Loucy (cell line): ENCODE data around the gene PTPN2.

Experiments
- H2AFZ ChIP-seq: fragments of 200-600 bp; sonication (generic); 2 replicates; pipeline ENCODE4 v1.6.0; 2016; ENCODE audit warnings: antibody characterized with exemption, mild to moderate bottlenecking, low read length, moderate library complexity
- H3F3A ChIP-seq: fragments of 200-600 bp; 2 replicates; pipeline ENCODE4 v1.6.0; 2016; ENCODE audit warnings: antibody characterized with exemption, low read depth, mild to moderate bottlenecking
- H3K27me3 ChIP-seq: fragments of 200-600 bp; sonication (generic); 2 replicates; pipeline ENCODE4 v1.6.1; 2014; ENCODE audit warnings: low read length, mild to moderate bottlenecking; ENCODE audit not compliant: insufficient read depth, poor library complexity, severe bottlenecking
- H3K36me3 ChIP-seq: fragments of 200-600 bp; sonication (generic); 2 replicates; pipeline ENCODE4 v1.6.1; 2016; ENCODE audit warnings: low read length; ENCODE audit not compliant: insufficient read depth
- H3K4me1 ChIP-seq: fragments of 200-600 bp; sonication (generic); 2 replicates; pipeline ENCODE4 v1.5.1; 2014; ENCODE audit warnings: low read length, mild to moderate bottlenecking; ENCODE audit not compliant: insufficient read depth, poor library complexity, severe bottlenecking
- H3K4me2 ChIP-seq: fragments of 200-600 bp; sonication (generic); 2 replicates; pipeline ENCODE4 v1.6.0; 2014; ENCODE audit warnings: antibody characterized with exemption, low read length, low read depth, mild to moderate bottlenecking; ENCODE audit not compliant: poor library complexity, severe bottlenecking
- H3K4me3 ChIP-seq: fragments of 200-600 bp; sonication (generic); 2 replicates; pipeline ENCODE4 v1.5.1; 2014; ENCODE audit warnings: low read length, mild to moderate bottlenecking, mixed read lengths; ENCODE audit not compliant: poor library complexity, severe bottlenecking
- H3K79me2 ChIP-seq: fragments of 200-600 bp; sonication (generic); 2 replicates; pipeline ENCODE4 v1.6.1; 2014; ENCODE audit warnings: low read length; ENCODE audit not compliant: insufficient read depth
- H3K9ac ChIP-seq: fragments of 200-600 bp; sonication (generic); 2 replicates; pipeline ENCODE4 v1.6.0; 2014; ENCODE audit warnings: mild to moderate bottlenecking, low read depth, low read length, moderate library complexity; ENCODE audit not compliant: poor library complexity, severe bottlenecking
- H3K9me2 ChIP-seq: fragments of 200-600 bp; sonication (generic); replicated peaks from 2 replicates; pipeline ENCODE4 v1.6.1; 2016; ENCODE audit warnings: low read depth, low read length, mixed read lengths
- H3K9me3 ChIP-seq: fragments of 200-600 bp; sonication (generic); 2 replicates; pipeline ENCODE4 v1.6.1; 2014; ENCODE audit warnings: mild to moderate bottlenecking, antibody characterized with exemption, low read length, low read depth; ENCODE audit not compliant: insufficient read depth
- H4K20me1 ChIP-seq: fragments of 200-600 bp; sonication (generic); 2 replicates; pipeline ENCODE4 v1.6.0; 2014; ENCODE audit warnings: antibody characterized with exemption, low read length, mild to moderate bottlenecking; ENCODE audit not compliant: insufficient read depth, poor library complexity, severe bottlenecking
- CTCF ChIP-seq: fragments of 200-600 bp; sonication (generic); conservative IDR thresholded peaks from 2 replicates; pipeline ENCODE4 v1.5.1; 2014; ENCODE audit warnings: mild to moderate bottlenecking, antibody characterized with exemption, low read length
- EZH2phosphoT487 ChIP-seq: fragments of 200-600 bp; IDR thresholded peaks from 2 replicates; pipeline ENCODE4 v1.6.1; 2018; ENCODE audit warnings: antibody characterized with exemption, mild to moderate bottlenecking, moderate library complexity, borderline replicate concordance

PTPN2 gene

GRCh38 chr18:12827588-12827987 lies 56.4 kb downstream of the PTPN2 start:
- no peak overlapping the region for H3K9ac ChIP-seq
- peaks cover 56% of the 10 kb centered on the region for H3K36me3 ChIP-seq
- no peaks in the 10 kb centered on the region for H3K79me2 ChIP-seq
- H3K4me1 ChIP-seq = peaks cover 8% of the 10 kb centered on the region
- no peaks in the 10 kb centered on the region for H3K9me3 ChIP-seq
- no peak overlapping the region for H2AFZ ChIP-seq
- no peaks in the 10 kb centered on the region for H3K27me3 ChIP-seq
- no peak overlapping the region for H3K4me2 ChIP-seq
- no peak overlapping the region for H3K4me3 ChIP-seq
- no peaks in the 10 kb centered on the region for H3F3A ChIP-seq
- H4K20me1 ChIP-seq = no peaks in the 10 kb centered on the region
- H3K9me2 ChIP-seq = no peaks in the 10 kb centered on the region
- TF ChIP-seq EZH2phosphoT487 (no peak), CTCF (no peak)

GRCh38 chr18:12825230-12825629 lies 58.8 kb downstream of the PTPN2 start:
- no peak overlapping the region for H3K9ac ChIP-seq
- H3K4me1 ChIP-seq = peaks cover 8% of the 10 kb centered on the region
- H3K36me3 ChIP-seq = peaks cover 61% of the 10 kb centered on the region
- H3K9me2 ChIP-seq = no peaks in the 10 kb centered on the region
- no peak overlapping the region for H3K4me3 ChIP-seq
- no peaks in the 10 kb centered on the region for H3K27me3 ChIP-seq
- no peaks in the 10 kb centered on the region for H3K79me2 ChIP-seq
- H2AFZ ChIP-seq = no peak overlapping the region
- no peaks in the 10 kb centered on the region for H4K20me1 ChIP-seq
- H3K4me2 ChIP-seq = no peak overlapping the region
- H3F3A ChIP-seq = no peaks in the 10 kb centered on the region
- no peak for TF ChIP-seq EZH2phosphoT487
- TF ChIP-seq CTCF = no peak
- H3K9me3 ChIP-seq = no peaks in the 10 kb centered on the region

GRCh38 chr18:12823892-12824291 lies 60.1 kb downstream of the PTPN2 start:
- Histone ChIP-seq H3K4me2 (no peak overlapping the region), H3K36me3 (peaks cover 53% of the 10 kb centered on the region), H3K9me3 (no peaks in the 10 kb centered on the region), H4K20me1 (no peaks in the 10 kb centered on the region), H3K9ac (no peak overlapping the region), H3K27me3 (no peaks in the 10 kb centered on the region), H3K79me2 (no peaks in the 10 kb centered on the region), H2AFZ (no peak overlapping the region), H3K4me1 (peaks cover 8% of the 10 kb centered on the region), H3K9me2 (no peaks in the 10 kb centered on the region), H3K4me3 (no peak overlapping the region), H3F3A (no peaks in the 10 kb centered on the region)
- no peak for TF ChIP-seq CTCF
- TF ChIP-seq EZH2phosphoT487 = no peak
